GM23248 (cell line): Measurements from ENCODE around the gene ST6GALNAC4. TPM values are rescaled to one million over a fixed set of nuclear protein-coding genes. Genes with fewer than 3 reads are reported as not detected.

Experiments
- DNase-seq: peaks from one replicate; pipeline ENCODE4 v3.0.0-alpha.2; 2015
- H2AFZ ChIP-seq: fragments of 200-600 bp; sonication (generic); 2 replicates; pipeline ENCODE4 v1.6.1; 2016; ENCODE audit warnings: antibody characterized with exemption
- H3F3A ChIP-seq: fragments of 200-600 bp; sonication (generic); 2 replicates; pipeline ENCODE4 v1.6.1; 2016; ENCODE audit warnings: mild to moderate bottlenecking, antibody characterized with exemption, mixed run types; ENCODE audit not compliant: insufficient read depth
- H3K27ac ChIP-seq: fragments of 200-600 bp; sonication (generic); 2 replicates; pipeline ENCODE4 v1.5.1; 2016; ENCODE audit warnings: mild to moderate bottlenecking
- H3K27me3 ChIP-seq: fragments of 200-600 bp; sonication (generic); replicated peaks from 2 replicates; pipeline ENCODE4 v1.6.1; 2016; ENCODE audit warnings: mild to moderate bottlenecking; ENCODE audit not compliant: insufficient read depth
- H3K36me3 ChIP-seq: fragments of 200-600 bp; sonication (generic); 2 replicates; pipeline ENCODE4 v1.6.1; 2016; ENCODE audit warnings: low read depth, mild to moderate bottlenecking
- H3K4me1 ChIP-seq: fragments of 200-600 bp; sonication (generic); 2 replicates; pipeline ENCODE4 v1.6.1; 2016; ENCODE audit warnings: mild to moderate bottlenecking; ENCODE audit not compliant: insufficient read depth
- H3K4me2 ChIP-seq: fragments of 200-600 bp; sonication (generic); one replicate; pipeline ENCODE4 v1.6.1; 2016; ENCODE audit warnings: mild to moderate bottlenecking; ENCODE audit not compliant: unreplicated experiment
- H3K4me3 ChIP-seq: fragments of 200-600 bp; sonication (generic); 2 replicates; pipeline ENCODE4 v1.5.1; 2016; ENCODE audit warnings: mild to moderate bottlenecking
- H3K79me2 ChIP-seq: fragments of 200-600 bp; sonication (generic); 2 replicates; pipeline ENCODE4 v1.6.1; 2016; ENCODE audit warnings: mild to moderate bottlenecking; ENCODE audit not compliant: insufficient read depth
- H3K9ac ChIP-seq: fragments of 200-600 bp; sonication (generic); 2 replicates; pipeline ENCODE4 v1.6.1; 2016; ENCODE audit warnings: mild to moderate bottlenecking
- H3K9me2 ChIP-seq: fragments of 200-600 bp; sonication (generic); 2 replicates; pipeline ENCODE4 v1.6.1; 2016; ENCODE audit warnings: mixed run types, mild to moderate bottlenecking, moderate library complexity; ENCODE audit not compliant: insufficient read depth
- H3K9me3 ChIP-seq: fragments of 200-600 bp; sonication (generic); one replicate; pipeline ENCODE4 v1.6.1; 2017; ENCODE audit warnings: low read depth
- H4K20me1 ChIP-seq: fragments of 200-600 bp; sonication (generic); 2 replicates; pipeline ENCODE4 v1.6.0; 2016; ENCODE audit not compliant: insufficient read depth
- EZH2 ChIP-seq: fragments of 200-600 bp; sonication (generic); IDR thresholded peaks from 2 replicates; pipeline ENCODE4 v1.6.1; 2018; ENCODE audit warnings: antibody characterized with exemption, mild to moderate bottlenecking; ENCODE audit not compliant: insufficient read depth, poor library complexity, severe bottlenecking
- EZH2phosphoT487 ChIP-seq: fragments of 200-600 bp; sonication (generic); IDR thresholded peaks from 2 replicates; pipeline ENCODE4 v1.6.1; 2018; ENCODE audit warnings: antibody characterized with exemption, moderate library complexity, mild to moderate bottlenecking, low read depth; ENCODE audit not compliant: insufficient read depth
- WGBS, 2 experiments: methylation state at CpG; one replicate each; pipeline ENCODE4 v1.1.6; 2015 to 2017; ENCODE audit warnings: low lambda C conversion rate in 2 of 2, low coverage in 1 of 2; ENCODE audit errors: missing lambda C conversion rate in 2 of 2; 5-methylcytosine and 5-hydroxymethylcytosine counted together
- in situ Hi-C: fragments of 300-500 bp; cut with MboI; formaldehyde crosslinking; loops from 2 replicates; pipeline ENCODE4 v1.15.0; 2020
- polyA plus RNA-seq: library from polyadenylated mRNA; unstranded; fragments of >200 nt; fragmentation: Nextera tagmentation; extraction: Ambion mirVana; gene quantifications from 2 replicates; pipeline ENCODE4 v1.2.1, GENCODE V29; 2016
- total RNA-seq: library from RNA; depleted of rRNA; stranded (reverse); fragments of >200 nt; shearing (Covaris generic); gene quantifications from 2 replicates; pipeline ENCODE4 v1.2.3, GENCODE V29; 2014

ST6GALNAC4 gene
- total and polyA plus RNA-seq, 2 experiments from 2014 or later = 33.7 to 61.0 TPM

- Histone ChIP-seq H3K9ac (peak overlapping the region; percentile 88), H3K36me3 (no peaks in the 10 kb centered on the region; the same call in 1 of the 2 replicates), H3K4me2 (peak overlapping the region; percentile 80), H3K27me3 (no peaks in the 10 kb centered on the region), H3K4me3 (peak overlapping the region; percentile 84), H3K9me3 (no peaks in the 10 kb centered on the region), H3K27ac (peak overlapping the region; percentile 55), H2AFZ (no peak overlapping the region), H4K20me1 (no peaks in the 10 kb centered on the region), H3K79me2 (peaks cover 42% of the 10 kb centered on the region), H3K9me2 (no peaks in the 10 kb centered on the region), H3F3A (peaks cover 18% of the 10 kb centered on the region; the same call in 1 of the 2 replicates), H3K4me1 (peaks cover 38% of the 10 kb centered on the region)
- WGBS, 2 experiments = 48 to 53% methylated on average over 4 of the region's 4 CpGs
- DNase-seq = peak; percentile 85
- in situ Hi-C loops = no loop called here
- no peak for TF ChIP-seq EZH2
- no peak for TF ChIP-seq EZH2phosphoT487
Measured at GRCh38 chr9:127935765-127936221, 19.0 kb upstream of the ST6GALNAC4 start.

- H3K27me3 ChIP-seq = no peaks in the 10 kb centered on the region
- H3K9ac ChIP-seq = no peak overlapping the region
- TF ChIP-seq EZH2phosphoT487 (no peak), EZH2 (no peak)
- H3K4me1 ChIP-seq = peaks cover 38% of the 10 kb centered on the region
- H3K9me3 ChIP-seq = no peaks in the 10 kb centered on the region
- in situ Hi-C loops = no loop called here
- DNase-seq = no peak
- H4K20me1 ChIP-seq = no peaks in the 10 kb centered on the region
- H3K79me2 ChIP-seq = peaks cover 42% of the 10 kb centered on the region
- peaks cover 23% of the 10 kb centered on the region for H3F3A ChIP-seq
- no peak overlapping the region for H3K27ac ChIP-seq
- H2AFZ ChIP-seq = no peak overlapping the region
- no peaks in the 10 kb centered on the region for H3K9me2 ChIP-seq
- no peak overlapping the region for H3K4me2 ChIP-seq
- no peaks in the 10 kb centered on the region; the same call in 1 of the 2 replicates for H3K36me3 ChIP-seq
- no peak overlapping the region for H3K4me3 ChIP-seq
- whole genome bisulfite sequencing, 2 experiments = 74 to 76% methylated on average over 11 of the region's 11 CpGs
Measured at GRCh38 chr9:127934986-127935385, 18.1 kb upstream of the ST6GALNAC4 start.

GRCh38 chr9:127934248-127934647 lies 17.4 kb upstream of the ST6GALNAC4 start:
- 97 to 99% methylated on average over 4 of the region's 4 CpGs for WGBS, 2 experiments
- peaks cover 38% of the 10 kb centered on the region for H3K4me1 ChIP-seq
- in situ Hi-C loops = no loop called here

GRCh38 chr9:127931092-127931881 lies 14.4 kb upstream of the ST6GALNAC4 start:
- Histone ChIP-seq H3F3A (peaks cover 24% of the 10 kb centered on the region), H4K20me1 (no peaks in the 10 kb centered on the region), H3K9me3 (no peaks in the 10 kb centered on the region), H3K9me2 (no peaks in the 10 kb centered on the region), H3K36me3 (no peaks in the 10 kb centered on the region), H3K4me2 (peak overlapping the region; percentile 86), H2AFZ (peak overlapping the region; percentile 58), H3K4me3 (peak overlapping the region; percentile 70), H3K27ac (peak overlapping the region; percentile 87), H3K4me1 (peaks cover 36% of the 10 kb centered on the region), H3K79me2 (peaks cover 28% of the 10 kb centered on the region), H3K27me3 (no peaks in the 10 kb centered on the region), H3K9ac (peak overlapping the region; percentile 76)
- in situ Hi-C loops = no loop called here
- TF ChIP-seq EZH2phosphoT487 (no peak), EZH2 (no peak)
- 4% methylated on average over 18 of the region's 18 CpGs for WGBS, 2 experiments
- peak; percentile 90 for DNase-seq

More at GRCh38 chr9:127934248-127934647, 17.4 kb upstream of the ST6GALNAC4 start:
- DNase-seq = no peak
- H3K4me3 ChIP-seq = no peak overlapping the region
- no peak overlapping the region for H3K9ac ChIP-seq
- no peak overlapping the region for H2AFZ ChIP-seq
- no peaks in the 10 kb centered on the region for H4K20me1 ChIP-seq
- H3K36me3 ChIP-seq = no peaks in the 10 kb centered on the region
- H3F3A ChIP-seq = peaks cover 26% of the 10 kb centered on the region
- no peaks in the 10 kb centered on the region for H3K27me3 ChIP-seq
- no peak overlapping the region for H3K4me2 ChIP-seq
- TF ChIP-seq EZH2 = no peak
- TF ChIP-seq EZH2phosphoT487 = no peak
- H3K27ac ChIP-seq = no peak overlapping the region
- H3K79me2 ChIP-seq = peaks cover 42% of the 10 kb centered on the region
- H3K9me2 ChIP-seq = no peaks in the 10 kb centered on the region
- H3K9me3 ChIP-seq = no peaks in the 10 kb centered on the region
